HG03280 (cell line): ENCODE measurements around the gene COL17A1.

Experiments
- ATAC-seq: cut with Tn5 transposase; IDR thresholded peaks from one replicate; pipeline ENCODE4 v1.9.1; 2021; ENCODE audit warnings: mild to moderate bottlenecking, moderate library complexity; ENCODE audit not compliant: unreplicated experiment

The COL17A1 gene

DNA sequence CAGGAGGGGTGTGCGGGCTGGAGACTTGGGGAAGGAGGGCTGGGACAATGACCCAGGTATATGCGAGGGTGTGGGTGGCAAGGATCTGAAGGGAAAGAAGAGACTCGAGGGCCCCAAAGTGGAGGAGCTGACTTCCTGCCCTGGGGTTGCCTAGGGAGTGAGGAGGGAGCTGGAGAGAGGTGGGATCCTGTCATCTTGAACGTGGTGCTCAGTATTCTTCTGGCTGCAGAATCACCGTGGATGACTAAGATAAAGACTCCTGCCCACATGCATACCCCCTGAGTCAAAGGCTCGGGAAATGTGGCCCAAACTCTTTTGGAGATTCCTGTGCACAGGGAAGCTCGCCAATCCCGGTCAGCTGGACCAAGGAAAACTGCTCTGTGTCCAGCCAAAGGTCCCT, 31.2 kb downstream of the COL17A1 start:
- no peak for ATAC-seq

DNA sequence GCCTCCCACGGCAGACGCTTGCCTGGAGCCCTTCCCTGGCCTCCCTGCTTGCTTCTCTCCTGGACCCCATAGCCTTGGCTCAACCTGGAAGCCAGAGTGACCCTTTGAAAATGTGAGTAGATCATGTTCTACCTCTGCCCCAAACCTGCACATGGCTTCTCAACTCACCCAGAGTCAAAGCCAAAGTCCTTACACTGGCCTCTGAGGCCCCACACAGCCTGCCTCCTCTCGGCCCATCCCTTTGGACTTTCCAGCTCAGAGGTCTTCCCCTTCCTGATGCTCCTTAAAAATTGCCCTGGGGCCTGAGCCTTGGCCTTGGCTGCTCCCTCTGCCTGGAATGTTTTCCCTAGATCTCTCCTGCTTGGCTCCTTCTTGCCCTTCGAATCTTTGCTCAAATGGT, 32.5 kb downstream of the COL17A1 start:
- ATAC-seq = no peak

DNA sequence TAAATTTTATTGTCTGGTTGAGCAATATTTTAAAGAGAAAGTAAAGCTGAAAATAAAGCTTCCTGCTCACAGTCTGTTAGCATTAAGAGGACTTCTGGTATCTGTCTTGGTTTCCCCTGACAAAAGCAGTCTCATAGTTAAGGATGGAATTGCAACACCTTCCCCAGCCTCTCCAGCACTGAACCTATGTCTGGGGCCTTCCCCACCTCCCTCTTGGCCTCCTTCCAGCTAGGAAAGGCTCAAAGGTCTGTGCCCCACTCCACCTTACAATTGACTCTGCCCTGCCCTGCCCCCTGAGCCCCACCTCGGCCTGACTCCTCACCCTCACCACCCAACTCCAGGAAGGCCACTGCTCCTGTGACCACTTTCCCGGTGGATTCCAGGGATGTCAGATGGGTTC, 33.2 kb downstream of the COL17A1 start:
- no peak for ATAC-seq

DNA sequence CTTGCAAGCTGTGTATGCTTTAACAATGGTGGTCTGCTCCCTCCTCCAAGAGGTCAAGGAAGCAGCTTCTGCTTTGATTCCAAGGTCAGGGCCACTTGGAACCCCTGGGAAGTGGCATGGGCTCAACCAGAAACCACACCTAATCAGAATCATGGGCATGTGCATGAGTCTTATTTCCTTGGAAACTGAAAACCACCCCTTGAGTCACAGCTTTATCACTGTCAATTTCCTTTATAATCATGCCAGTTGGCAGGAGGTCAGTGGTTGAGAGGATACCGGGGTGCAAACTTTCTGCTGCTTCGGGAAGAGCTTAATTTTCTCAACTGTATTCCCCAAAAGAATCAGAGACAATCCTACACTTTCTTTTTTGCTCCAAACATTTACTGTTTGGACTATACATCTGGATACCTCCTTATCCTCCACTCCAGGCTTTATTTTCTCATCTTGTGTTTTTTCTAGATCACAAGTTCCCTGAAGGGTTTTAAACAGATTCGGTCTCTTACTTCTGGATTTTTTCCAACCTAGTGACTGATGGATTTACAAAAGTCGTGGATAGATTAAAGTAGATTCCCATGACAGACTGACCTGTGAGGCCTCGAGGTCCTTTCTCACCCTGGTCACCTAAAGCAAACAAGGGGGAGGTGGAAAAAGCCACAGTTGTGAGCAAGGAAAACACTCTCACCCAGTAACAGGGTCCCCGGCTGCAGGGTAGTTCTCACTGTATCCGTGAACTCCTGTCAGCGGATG, 36.0 kb downstream of the COL17A1 start:
- no peak for ATAC-seq

DNA sequence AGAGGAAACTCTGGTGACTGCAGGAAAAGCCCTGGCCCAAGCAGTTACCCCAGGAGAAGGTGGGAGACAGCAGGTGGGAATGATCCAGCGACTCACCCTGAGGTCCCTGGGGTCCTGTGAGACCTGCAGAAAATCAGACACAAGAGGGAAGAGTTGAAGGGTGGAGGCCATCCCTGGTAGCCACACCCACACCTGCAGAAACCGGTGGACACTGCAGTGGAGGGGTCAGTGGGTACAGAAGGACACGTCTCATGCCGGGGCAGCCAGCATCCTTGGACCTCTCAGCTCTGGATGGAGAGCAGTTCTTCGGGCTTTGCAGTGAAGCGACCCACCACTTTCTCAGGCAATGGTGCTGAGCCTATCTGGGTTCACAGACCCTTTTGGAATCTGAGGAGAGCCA, 39.0 kb downstream of the COL17A1 start:
- ATAC-seq = no peak

DNA sequence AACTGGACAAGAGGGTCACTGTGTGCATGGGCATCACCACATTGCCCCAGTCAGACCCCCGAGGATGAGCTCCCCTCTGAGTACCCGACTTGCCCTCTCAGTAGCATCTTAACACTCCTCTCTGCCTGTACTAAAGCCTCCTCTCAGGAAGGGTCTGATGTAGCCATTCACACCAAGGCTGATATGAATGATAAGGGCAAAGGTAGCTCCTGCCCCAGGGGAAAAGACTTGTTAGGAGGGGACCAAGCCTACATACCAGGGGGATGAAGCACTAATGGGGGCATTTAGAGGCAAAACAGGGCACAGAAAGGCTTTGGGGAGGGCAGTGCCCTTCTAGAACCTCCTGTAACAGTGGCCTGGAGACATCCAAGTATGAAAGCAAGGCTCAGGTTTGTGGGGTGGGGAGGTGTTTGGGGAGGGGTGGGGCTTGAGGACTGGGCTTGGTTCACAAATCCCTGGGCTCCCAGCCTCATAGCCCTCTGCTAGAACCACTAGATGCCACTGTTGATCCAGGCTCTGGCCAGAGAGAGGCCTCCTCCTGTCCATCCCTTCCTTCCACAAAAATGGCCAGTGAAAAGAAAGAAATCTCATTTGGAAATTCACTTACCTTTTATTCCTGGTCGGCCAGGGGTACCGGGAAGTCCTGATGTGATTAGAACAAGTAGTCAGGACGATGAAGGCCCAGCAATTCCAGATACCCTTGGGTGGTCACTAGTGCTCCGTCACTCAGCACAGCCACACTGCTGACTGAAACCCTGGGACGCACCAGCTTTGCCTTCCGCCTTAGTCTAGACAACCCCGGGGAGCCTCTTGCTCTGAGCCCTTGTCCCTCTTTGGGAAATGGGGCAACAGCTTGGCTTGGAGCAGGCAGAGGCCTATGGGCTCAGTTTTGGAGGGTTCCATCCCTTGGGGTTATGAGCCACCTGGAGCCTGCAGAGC, 40.3 kb downstream of the COL17A1 start:
- ATAC-seq = no peak

DNA sequence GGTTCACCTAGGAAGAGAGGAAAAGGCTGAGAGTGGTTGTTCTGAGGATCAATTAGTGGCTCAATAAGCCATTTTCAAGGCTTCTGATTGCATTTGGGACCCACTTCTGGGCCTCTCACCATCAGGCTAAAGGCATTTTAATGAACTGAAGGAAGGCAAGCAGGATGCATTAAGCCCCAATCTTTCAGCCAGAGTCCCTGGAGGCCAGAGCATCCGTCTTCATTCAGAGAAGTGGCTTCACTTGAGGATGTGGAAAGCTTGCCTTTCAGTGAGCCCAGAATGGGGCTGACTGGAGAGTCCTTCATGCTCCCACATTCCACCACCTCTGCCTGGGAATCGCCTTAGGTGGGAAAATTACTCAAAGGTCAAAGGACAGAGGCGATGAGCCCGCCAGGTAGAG, 41.8 kb downstream of the COL17A1 start:
- ATAC-seq = no peak

DNA sequence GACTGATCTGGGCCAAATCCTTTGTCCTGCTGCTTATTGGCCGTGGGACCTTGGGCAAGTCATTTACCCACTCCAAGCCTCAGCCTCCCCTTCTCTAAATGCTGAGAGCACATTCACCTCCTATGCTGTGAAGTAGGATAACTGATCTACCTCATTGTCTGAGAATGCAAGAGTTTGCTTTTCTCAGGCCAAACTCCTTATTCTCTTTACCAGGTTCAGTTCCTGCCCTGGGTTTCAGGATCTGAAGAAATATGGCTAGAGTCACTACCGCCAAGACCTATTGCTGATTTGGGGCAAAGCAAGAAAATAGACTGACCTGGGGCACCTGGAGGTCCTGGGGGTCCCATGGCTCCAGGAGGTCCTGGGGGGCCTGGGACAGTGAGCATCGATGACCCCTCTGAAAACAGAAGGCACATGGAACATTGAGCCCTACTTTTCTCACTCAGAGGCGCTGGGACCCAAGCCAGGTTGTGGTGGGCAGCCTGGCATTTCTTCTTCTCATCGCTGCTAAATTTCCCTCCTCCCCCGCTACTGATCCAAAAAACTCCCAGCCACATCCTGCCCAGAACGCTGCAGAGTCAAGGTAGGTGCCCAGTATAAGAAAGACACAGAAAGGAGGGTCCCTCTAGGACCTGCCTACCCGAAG, 42.4 kb downstream of the COL17A1 start:
- no peak for ATAC-seq

DNA sequence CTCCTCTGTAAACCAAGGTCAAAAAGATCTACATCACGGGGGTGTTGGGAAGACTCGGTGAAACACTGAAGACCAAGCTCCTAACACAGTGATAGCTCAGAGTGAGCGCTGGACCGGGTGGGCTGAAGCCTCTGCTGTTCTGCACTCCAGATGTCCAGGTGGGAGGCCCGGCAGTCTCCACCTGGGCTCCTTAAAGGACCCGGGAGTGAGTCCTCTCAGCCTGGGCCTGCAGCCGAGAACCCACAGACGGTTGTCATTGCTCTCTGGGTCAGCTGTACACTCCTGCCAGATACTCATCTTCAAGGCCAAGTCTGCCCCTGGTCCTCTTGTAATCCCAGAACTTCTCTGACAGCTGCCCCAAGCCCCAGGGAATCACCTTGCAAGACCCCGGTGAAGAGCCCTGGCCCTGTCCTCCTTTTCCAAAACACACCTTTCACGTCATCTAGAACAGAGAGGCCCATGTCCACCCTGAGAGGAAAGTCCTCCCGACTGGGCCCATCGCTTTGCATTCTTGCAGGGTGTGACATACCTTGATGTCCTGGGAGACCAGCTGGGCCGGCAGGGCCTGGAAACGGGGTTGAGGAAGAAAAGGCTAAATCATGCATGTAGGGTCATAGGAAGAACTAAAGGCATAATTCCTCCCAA, 43.7 kb downstream of the COL17A1 start:
- no peak for ATAC-seq

DNA sequence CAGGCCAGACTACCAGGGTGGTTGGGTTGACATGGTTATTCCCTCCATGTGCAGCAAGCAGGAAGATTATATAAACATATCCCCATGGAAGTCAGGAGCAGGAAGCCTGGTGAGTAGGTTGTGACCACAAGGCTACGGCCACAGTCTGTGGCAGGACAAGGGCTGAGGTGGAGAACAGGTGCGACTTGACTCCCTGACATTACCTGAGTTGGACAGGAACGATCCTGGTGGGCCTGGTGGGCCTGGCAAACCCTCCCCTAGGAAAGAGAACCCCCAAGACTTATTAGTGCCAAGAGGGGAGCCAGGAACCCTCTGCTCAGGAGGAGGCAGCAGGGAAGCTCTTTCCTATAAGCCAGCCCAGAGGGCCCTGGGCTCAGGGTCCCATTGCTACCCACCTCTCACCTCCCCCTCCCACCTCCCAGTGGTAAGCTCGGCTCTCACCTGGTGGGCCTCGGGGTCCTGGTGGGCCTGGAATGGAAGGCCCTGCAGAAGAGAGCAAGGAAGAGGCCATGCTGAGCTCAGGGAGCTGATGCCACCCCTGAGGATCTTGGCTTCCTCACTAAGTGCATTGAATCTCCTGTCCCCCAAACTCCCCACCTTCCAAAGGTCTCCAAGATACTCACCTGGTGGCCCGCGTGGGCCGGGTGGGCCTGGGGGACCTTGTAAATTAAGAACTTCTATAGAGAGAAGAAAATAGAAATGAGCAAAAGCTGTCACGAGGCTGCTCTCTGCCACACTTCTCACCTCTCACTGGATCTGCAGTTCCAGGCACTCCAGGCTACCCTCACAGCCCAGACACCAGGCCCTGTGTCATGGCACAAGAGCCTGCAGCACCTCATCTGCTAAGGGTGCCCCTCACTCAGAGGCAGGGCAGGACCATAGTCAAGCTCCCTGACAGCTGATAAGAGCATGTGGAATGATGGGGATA, 44.6 kb downstream of the COL17A1 start:
- ATAC-seq = no peak

DNA sequence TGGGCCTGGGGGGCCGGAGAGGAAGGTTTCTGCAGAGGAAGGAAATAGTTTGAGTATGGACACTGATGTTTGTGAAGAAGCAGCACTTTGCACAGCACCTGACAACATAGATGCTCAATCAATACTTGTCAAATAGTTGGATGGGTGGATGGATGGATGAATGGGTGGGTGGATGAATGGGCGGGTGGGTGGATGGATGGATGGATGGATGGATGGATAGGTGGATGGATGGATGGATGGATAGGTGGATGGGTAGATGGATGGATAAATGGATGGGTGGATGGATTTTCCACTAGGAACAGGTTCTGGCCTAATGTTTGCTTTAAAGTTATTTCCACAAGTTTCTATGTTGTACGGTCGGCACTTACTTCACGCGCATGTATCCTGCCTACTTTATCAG, 45.3 kb downstream of the COL17A1 start:
- ATAC-seq = no peak

DNA sequence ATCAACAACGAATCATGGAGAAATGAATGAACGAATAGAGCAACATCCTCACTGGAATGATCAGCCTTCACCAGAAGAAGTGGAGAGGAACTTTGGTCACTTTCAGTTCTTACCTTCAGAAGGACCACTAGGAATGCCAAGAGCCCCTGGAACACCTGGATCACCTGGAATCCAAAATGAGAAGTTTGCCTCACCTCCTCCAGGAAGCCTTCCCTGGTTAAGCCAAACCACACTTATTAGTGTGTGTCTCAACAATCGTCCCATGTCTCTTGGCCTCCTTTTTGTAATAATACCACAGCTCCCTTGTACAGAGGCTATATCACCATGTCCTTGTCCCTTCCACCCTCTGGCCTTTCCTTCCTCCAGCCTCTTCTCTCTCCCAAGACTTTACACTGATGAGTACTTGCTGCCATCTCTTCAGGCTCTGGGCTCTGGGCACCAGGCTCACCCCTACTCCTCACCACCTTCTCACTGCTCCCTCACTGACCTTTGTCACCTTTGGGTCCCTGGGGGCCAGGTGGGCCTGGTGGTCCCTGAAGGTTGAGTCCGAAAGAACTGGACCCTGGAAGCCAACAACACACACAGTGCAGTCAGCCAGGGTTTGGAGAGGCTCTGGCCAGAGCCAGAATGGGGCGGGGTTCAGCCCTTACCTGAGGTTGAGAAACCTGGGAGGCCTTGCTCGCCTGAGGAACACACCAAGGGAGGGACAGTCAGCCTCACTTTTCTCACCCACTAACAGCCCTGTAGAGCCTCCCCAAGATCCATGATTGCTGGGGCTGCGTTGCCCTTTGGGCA, 46.5 kb downstream of the COL17A1 start:
- no peak for ATAC-seq

DNA sequence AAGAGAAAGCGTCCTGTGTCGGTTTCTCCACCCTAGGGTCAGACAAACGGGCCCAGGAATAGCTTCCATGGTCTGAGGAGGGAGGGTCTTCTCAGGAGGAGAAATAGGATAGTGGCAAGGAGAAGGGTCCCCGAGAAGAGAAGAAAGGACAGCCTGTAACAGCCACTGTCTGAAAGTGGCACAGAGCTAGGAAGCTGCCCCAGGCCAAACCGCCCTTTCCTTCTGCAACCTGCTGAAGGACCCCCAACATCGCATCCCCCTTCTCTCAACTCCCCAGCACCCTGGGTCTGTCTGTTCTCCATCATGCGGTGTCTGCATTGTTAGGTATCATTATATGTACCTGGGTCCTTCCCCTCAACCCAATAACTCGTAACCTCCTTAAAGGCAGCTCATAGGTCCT, 47.1 kb downstream of the COL17A1 start:
- no peak for ATAC-seq

DNA sequence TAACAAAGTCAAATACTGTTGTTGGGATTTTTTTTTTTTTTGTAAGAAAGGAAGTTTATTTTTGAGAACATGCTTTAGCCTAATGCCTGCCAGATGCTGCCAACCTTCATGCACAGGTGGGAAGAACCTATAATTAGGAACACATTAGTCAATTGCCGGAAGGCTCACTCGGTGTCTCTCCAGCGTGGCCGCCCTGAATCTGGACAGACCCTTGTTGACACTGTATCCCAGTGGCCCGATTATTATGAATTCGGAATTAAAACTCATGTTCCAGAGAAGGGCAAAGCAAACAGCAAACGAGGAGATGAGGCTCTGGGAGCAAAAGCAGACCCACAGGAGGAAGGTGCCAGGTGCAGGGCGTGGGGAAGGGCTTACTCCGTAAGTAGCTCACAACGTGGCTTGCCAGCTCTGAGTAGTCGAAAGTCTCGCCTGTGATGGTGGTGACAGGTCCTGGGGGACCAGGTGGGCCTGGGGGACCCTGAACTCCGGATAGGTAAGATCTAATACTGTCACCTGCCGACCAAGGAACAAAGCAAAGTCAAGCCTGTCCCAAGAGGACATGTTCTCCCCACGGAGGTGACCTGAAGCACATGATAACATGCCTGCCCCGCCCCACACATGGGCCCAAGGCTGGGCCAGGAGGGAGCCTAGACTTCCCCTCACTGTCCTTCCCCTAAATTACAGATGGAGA, 48.3 kb downstream of the COL17A1 start:
- ATAC-seq = no peak

DNA sequence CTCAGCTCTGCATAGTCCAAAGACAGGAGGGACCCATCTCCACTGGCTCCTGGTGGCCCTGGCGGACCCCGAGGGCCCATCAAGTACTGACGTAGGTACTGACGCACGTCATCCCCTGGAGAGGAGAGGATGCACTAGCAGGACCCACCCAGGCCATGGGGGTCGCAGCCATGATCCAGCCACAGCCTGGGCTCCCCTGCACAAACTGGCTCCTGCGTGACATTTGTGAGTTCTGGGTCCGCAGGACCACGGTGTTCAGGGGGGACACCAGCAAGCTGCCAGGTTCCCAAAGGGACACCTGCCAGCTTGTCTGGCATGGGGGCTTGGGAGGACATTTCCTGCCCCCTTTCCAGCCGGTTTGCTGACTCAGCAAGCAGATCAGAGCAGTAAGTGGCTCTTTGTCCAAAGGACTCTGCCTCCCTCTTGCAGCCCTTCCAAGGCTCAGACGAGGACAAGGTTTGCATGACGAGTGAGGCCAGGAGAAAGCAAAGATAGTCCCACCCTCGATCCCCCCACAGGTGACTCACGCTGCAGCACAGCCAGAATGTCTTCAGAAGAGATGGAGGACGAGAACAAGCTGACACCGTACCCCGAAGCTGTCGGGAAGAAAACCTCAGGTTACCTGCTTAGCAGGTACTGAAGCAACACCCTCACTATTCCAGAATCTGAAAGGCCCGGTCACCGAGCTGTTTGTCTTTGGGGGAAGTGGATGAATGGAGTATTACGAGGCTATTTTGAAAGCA, 49.0 kb downstream of the COL17A1 start:
- ATAC-seq = no peak

DNA sequence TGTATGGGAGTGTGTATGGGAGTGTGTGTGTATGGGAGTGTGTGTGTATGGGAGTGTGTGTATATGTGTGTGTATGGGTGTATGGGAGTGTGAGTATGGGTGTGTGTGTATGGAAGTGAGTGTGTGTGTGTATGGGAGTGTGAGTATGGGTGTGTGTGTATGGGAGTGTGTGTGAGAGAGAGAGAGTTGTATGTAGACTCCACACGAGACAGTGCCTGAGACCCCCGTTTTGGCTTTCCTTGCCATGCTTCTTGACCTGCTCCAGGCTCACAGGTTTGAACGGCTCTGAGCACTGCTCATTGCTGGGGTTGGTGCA, 49.7 kb downstream of the COL17A1 start:
- ATAC-seq = no peak

DNA sequence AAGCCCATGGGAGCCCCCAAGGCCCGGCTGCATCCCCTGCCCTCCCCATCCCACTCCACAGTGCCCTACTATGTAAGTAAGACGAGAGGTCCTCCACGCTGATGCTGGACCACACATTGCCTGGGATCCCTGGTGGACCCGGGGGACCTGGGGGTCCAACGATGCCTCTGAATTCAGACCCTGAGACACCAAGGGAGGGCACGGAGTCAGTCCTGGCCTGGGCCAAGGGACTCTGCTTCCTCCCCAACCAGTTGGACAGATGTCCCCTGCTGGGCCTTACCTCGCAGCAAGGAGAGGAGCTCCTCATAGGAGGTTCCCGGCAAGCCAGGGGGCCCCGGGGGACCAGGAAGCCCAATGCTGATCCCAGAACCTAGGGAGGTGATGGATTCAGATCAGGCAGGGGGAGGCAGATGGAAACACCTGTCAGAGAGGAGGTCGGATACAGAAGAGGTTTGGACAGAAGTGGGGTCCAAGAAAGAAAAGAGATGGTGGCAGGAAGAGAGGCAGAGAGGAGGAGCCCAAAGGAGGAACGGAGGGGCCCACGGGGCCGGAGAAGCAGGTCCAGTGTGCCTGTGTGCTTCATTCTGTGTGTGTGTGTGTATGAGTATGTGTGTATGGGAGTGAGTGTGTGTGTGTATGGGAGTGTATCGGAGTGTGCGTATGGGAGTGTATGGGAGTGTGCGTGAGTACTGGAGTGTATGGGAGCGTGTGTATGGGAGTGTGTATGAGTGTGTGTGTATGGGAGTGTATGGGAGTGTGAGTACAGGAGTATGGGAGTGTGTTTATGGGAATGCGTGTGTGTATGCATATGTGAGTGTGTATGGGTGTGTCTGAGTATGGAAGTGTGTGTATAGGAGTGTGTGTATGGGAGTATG, 50.2 kb downstream of the COL17A1 start:
- ATAC-seq = no peak
